ENCODE results near the gene USP36. TPM values are rescaled to one million over a fixed set of nuclear protein-coding genes. Genes with fewer than 3 reads are reported as not detected.
A peak's percentile ranks its signal among the peaks of the same experiment; 100 is the strongest.

The USP36 gene
- total RNA-seq, 1 donor from 2014 or later: 58.6 TPM

DNA sequence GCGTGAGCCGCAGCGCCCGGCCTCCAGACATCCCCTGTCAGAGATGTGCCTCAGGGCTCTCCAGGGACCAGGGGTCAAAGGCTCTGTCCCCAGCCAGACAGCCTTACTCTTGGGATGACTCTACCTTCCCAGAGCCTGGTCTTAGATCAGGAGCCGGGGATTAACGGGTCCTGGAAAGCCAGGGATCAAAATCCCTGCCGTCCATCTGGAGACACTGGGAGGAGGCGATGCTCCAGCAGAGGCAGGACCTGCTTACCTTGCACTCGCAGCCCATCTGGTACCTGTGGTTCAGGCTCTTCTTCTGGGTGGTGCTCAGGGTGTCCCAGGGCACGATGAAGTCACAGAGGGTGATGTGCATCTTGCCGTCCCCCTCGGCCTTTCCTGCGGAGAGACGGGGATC, 16.7 kb upstream of the USP36 start:
- DNase-seq: no peak
- intact Hi-C loops (cut with DNase I): no loop called here
- Histone ChIP-seq H3K4me1 (peaks cover 8% of the 10 kb centered on the region), H3K27me3 (ENCODE audit: low read depth) (no peaks in the 10 kb centered on the region), H3K9me3 (no peaks in the 10 kb centered on the region), H3K4me3 (no peak overlapping the region), H3K36me3 (peaks cover 42% of the 10 kb centered on the region), H3K27ac (no peak overlapping the region)
- TF ChIP-seq, protein P1, sequence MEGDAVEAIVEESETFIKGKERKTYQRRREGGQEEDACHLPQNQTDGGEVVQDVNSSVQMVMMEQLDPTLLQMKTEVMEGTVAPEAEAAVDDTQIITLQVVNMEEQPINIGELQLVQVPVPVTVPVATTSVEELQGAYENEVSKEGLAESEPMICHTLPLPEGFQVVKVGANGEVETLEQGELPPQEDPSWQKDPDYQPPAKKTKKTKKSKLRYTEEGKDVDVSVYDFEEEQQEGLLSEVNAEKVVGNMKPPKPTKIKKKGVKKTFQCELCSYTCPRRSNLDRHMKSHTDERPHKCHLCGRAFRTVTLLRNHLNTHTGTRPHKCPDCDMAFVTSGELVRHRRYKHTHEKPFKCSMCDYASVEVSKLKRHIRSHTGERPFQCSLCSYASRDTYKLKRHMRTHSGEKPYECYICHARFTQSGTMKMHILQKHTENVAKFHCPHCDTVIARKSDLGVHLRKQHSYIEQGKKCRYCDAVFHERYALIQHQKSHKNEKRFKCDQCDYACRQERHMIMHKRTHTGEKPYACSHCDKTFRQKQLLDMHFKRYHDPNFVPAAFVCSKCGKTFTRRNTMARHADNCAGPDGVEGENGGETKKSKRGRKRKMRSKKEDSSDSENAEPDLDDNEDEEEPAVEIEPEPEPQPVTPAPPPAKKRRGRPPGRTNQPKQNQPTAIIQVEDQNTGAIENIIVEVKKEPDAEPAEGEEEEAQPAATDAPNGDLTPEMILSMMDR (IDR thresholded peaks at IDR 0.05): no peak
- ATAC-seq: no peak

DNA sequence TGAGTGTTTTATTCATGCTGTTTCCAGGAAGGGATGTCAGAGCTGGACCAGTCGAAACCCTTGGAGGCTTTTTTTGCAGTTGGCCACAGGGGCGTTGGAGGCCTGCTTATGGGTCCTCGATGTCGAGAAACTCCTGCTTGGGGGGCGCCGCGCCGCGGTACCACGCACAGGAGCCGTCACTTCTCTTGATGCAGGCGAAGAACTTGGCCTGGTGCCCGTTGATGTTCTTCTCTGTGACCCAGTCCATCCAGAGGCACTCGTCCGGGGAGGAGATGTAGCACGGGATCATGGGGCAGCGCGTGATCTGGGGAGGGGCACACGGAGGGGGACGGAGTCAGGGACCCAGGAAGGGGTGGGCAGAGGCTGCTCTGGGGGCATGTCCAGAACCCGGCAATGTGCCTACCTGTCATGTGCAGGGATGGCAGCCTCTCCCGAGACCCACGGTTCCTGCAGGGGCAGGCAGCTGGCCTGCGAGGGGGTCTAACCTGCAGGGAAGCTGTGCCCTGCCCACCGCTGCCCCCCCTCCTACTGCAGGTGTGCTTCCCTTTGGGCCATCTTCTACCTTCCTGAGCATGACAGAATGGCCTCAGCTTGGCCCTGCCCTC, 15.0 kb upstream of the USP36 start:
- peak in 1 of 2 donors; percentile 13 for ATAC-seq
- Histone ChIP-seq H3K4me1 (no peaks in the 10 kb centered on the region), H3K36me3 (peaks cover 42% of the 10 kb centered on the region), H3K4me3 (no peak overlapping the region), H3K27me3 (ENCODE audit: low read depth) (no peaks in the 10 kb centered on the region), H3K9me3 (no peaks in the 10 kb centered on the region), H3K27ac (no peak overlapping the region)
- DNase-seq: no peak
- TF ChIP-seq, protein P1 (IDR thresholded peaks at IDR 0.05): no peak
- intact Hi-C loops (cut with DNase I): no loop called here

DNA sequence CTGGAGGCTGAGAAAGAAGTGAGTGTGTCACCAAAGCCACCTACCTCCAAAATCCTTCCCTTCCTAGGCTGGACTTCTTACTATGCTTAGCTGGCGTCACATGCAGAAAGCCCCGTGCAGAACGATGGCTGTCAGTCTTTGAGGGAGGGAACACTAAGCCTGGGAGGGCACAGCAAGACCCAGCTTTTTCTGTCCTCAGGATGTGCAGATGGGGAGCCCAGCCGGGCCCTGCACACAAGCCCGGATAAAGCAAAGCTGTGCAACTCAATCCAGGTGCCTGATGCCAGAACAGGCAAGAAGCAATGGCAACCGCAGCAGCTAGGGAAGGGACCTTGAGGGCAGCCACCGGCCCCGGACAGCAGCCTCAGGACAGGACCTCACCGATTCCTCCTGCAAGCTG, 13.9 kb upstream of the USP36 start:
- Histone ChIP-seq H3K36me3 (peaks cover 42% of the 10 kb centered on the region), H3K27me3 (ENCODE audit: low read depth) (no peaks in the 10 kb centered on the region), H3K4me1 (no peaks in the 10 kb centered on the region), H3K4me3 (no peak overlapping the region), H3K9me3 (no peaks in the 10 kb centered on the region), H3K27ac (no peak overlapping the region)
- DNase-seq (no peak), ATAC-seq (no peak)
- TF ChIP-seq, protein P1 (IDR thresholded peaks at IDR 0.05): no peak
- intact Hi-C loops (cut with DNase I): no loop called here

DNA sequence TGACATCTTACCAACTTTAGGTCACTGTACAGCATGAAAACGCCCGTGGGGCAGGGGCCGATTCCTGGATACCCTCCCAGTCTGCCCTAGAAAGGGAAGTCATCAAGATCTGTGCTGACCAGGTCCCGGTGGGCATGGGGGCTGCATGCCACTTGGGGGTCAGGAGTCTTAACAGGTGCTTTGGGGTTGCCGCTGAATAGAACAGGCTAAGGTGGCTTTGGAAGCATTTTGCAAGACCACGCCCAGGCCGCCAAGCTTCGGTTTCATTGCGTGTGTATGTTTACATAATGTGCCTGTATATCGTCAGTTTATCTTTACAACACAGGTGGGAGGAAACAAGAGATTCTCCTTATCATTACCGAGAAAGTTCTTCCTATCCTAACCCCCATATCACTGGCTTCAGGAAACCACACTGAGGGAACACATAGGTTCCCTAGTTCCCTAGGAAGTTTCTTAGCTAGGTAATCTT, 13.3 kb upstream of the USP36 start:
- no peaks in the 10 kb centered on the region for H3K4me1 ChIP-seq
- no peaks in the 10 kb centered on the region for H3K27me3 ChIP-seq (ENCODE audit: low read depth)
- H3K36me3 ChIP-seq: peaks cover 42% of the 10 kb centered on the region
- TF ChIP-seq, protein P1 (IDR thresholded peaks at IDR 0.05): no peak
- no peak for ATAC-seq
- no peaks in the 10 kb centered on the region for H3K9me3 ChIP-seq
- no peak overlapping the region for H3K27ac ChIP-seq
- no peak for DNase-seq
- intact Hi-C loops (cut with DNase I): no loop called here
- H3K4me3 ChIP-seq: no peak overlapping the region

DNA sequence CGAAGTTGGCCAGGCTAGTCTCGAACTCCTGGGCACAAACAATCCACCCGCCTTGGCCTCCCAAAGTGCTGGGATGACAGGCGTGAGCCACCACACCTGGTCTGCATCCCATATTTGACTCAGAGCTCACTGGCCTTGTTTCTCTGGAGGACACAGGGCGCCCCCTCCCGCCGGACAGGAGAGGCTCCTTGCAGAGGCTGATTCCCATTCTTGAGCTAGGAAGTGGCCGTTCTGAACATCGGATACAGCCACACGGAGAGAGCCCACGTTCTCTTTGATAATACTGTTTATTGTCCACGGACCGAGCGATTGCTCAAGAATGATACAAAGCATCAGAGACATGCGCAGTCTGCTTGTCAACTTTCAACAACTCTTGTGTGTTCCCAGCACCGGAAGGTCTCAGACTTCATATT, 12.1 kb upstream of the USP36 start:
- Histone ChIP-seq H3K36me3 (peaks cover 39% of the 10 kb centered on the region), H3K27me3 (ENCODE audit: low read depth) (no peaks in the 10 kb centered on the region), H3K9me3 (no peaks in the 10 kb centered on the region), H3K4me1 (no peaks in the 10 kb centered on the region), H3K27ac (no peak overlapping the region), H3K4me3 (no peak overlapping the region)
- DNase-seq: no peak
- TF ChIP-seq, protein P1 (IDR thresholded peaks at IDR 0.05): no peak
- peak in 1 of 2 donors; percentile 34 for ATAC-seq
- intact Hi-C loops (cut with DNase I): no loop called here

Measured in lower lobe of right lung (tissue), 2 donors.